Fibroblast of pulmonary artery (primary cell): ENCODE results near the gene CWF19L2.

Experiments
- DNase-seq: peaks from one replicate; pipeline ENCODE4 v3.0.0-alpha.2; 2010; ENCODE audit warnings: low read depth
- H3K4me3 ChIP-seq: replicated peaks from 2 replicates; pipeline ENCODE4 v1.5.1; 2011; ENCODE audit warnings: low read depth, mild to moderate bottlenecking, control low read depth, low read length, moderate library complexity
- CTCF ChIP-seq: IDR thresholded peaks from 2 replicates; pipeline ENCODE4 v1.5.1; 2011; ENCODE audit warnings: mild to moderate bottlenecking, control low read depth, low read length, inconsistent platforms; ENCODE audit errors: missing control alignments

Gene CWF19L2

GRCh38 chr11:107493117-107493516 lies 35.5 kb upstream of the CWF19L2 start:
- no peak overlapping the region for H3K4me3 ChIP-seq
- peak; percentile 11 for DNase-seq
- no peak for TF ChIP-seq CTCF

- no peak for DNase-seq
- H3K4me3 ChIP-seq: no peak overlapping the region
- no peak for TF ChIP-seq CTCF
Observed at GRCh38 chr11:107490836-107491235, 33.2 kb upstream of the CWF19L2 start.

- TF ChIP-seq CTCF: no peak
Observed at GRCh38 chr11:107482234-107482633, 24.6 kb upstream of the CWF19L2 start.

GRCh38 chr11:107478922-107479321 lies 21.3 kb upstream of the CWF19L2 start:
- no peak for TF ChIP-seq CTCF
- DNase-seq: no peak
- H3K4me3 ChIP-seq: no peak overlapping the region

More at GRCh38 chr11:107482234-107482633, 24.6 kb upstream of the CWF19L2 start:
- DNase-seq: no peak
- no peak overlapping the region for H3K4me3 ChIP-seq

- TF ChIP-seq CTCF: no peak
- H3K4me3 ChIP-seq: no peak overlapping the region
- no peak for DNase-seq
Observed at GRCh38 chr11:107477820-107478219, 20.2 kb upstream of the CWF19L2 start.

- TF ChIP-seq CTCF: no peak
- DNase-seq: peak; percentile 15
Observed at GRCh38 chr11:107473792-107474191, 16.2 kb upstream of the CWF19L2 start.

GRCh38 chr11:107472966-107473365 lies 15.3 kb upstream of the CWF19L2 start:
- DNase-seq: no peak
- TF ChIP-seq CTCF: no peak
- no peak overlapping the region for H3K4me3 ChIP-seq

More at GRCh38 chr11:107473792-107474191, 16.2 kb upstream of the CWF19L2 start:
- no peak overlapping the region for H3K4me3 ChIP-seq
